Left ventricle myocardium inferior (tissue), 1 donor: ENCODE measurements around the gene AGBL5. TPM values are rescaled to one million over a fixed set of nuclear protein-coding genes. Genes with fewer than 3 reads are reported as not detected.

ENCODE experiments used
- DNase-seq: peaks from one replicate; pipeline ENCODE4 v3.0.0-alpha.2; 2020
- H3K27ac ChIP-seq: fragments of 200-600 bp; replicated peaks from 2 replicates; pipeline ENCODE4 v1.8.0; 2021
- H3K27me3 ChIP-seq: fragments of 200-600 bp; 2 replicates; pipeline ENCODE4 v1.8.0; 2021; ENCODE audit warnings: low read depth
- H3K36me3 ChIP-seq: fragments of 200-600 bp; 2 replicates; pipeline ENCODE4 v1.8.0; 2021
- H3K4me1 ChIP-seq: fragments of 200-600 bp; 2 replicates; pipeline ENCODE4 v1.8.0; 2021
- H3K4me3 ChIP-seq: fragments of 200-600 bp; 2 replicates; pipeline ENCODE4 v1.8.0; 2021; ENCODE audit warnings: mild to moderate bottlenecking, moderate library complexity
- H3K9me3 ChIP-seq: fragments of 200-600 bp; replicated peaks from 2 replicates; pipeline ENCODE4 v1.8.0; 2021
- intact Hi-C: fragments of 100-400 bp; cut with micrococcal nuclease; formaldehyde crosslinking; loops from one replicate; pipeline ENCODE4 v1.11.0; 2022
- total RNA-seq: library from RNA; stranded (reverse); fragmentation: NEBNext Ultra II Directional; extraction: Animal tissue kit (Norgen Biotek cat#: 25700); gene quantifications from one replicate; pipeline ENCODE4 v1.2.1, GENCODE V29; 2021
- TF ChIP-seq, protein P1 (sequence below): fragments of 200-600 bp; IDR thresholded peaks from 2 replicates; pipeline ENCODE4 v1.8.0; 2021; ENCODE audit warnings: antibody characterized with exemption, mild to moderate bottlenecking, borderline replicate concordance
- donor health status: DM: no; HTN: yes; CAD: no; lungs with severe emphysema.

Gene AGBL5
- total RNA-seq, 1 donor from 2014 or later = 10.0 TPM

DNA sequence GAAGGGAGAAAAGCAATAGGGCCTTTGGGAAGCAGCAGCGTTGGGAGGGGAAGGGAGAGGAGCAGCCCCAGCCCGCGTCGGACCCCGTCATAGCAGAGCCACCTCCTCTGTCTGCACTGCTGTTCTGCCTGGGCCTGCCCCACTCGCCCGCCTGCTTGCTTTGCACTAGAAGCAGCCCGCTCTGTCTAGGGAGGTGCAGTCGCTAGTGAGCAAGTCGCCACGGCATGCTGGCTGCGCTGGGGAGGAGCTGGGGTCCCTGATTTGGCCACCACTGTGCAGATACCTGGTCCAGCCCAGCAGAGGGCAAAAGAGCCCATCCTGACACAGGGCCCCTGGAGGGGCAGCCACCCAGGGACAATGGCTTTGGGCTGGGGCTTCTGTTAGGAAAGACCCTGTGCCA is 26.7 kb upstream of the AGBL5 start:
- intact Hi-C loops = no loop called here
- H3K27ac ChIP-seq = no peak overlapping the region

DNA sequence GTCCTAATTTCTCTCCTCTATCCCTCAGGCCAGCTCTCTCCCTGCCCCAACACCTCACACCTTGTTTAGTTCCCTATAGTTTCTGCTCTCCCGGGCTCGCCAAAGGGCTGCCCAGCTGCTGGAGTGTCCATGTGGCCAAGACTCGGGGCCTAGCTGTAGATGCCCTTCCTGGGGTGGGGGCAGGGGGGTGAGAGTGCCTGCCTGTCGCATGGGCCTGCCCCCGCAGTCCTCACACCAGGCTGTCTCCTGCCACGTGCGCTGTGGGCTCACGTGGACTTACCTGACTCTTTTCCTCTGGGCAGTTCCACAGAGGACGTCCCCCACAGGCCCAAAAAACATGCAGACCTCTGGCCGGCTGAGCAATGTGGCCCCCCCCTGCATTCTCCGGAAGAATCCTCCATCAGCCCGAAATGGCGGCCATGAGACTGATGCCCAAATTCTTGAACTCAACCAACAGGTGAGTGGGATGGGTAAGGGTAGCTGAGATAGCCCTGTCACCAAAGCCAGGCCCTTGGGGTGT is 26.1 kb upstream of the AGBL5 start:
- peaks cover 68% of the 10 kb centered on the region for H3K36me3 ChIP-seq
- H3K27ac ChIP-seq = no peak overlapping the region
- H3K27me3 ChIP-seq = no peaks in the 10 kb centered on the region
- DNase-seq = no peak
- intact Hi-C loops = no loop called here
- peaks cover 13% of the 10 kb centered on the region for H3K4me1 ChIP-seq
- H3K4me3 ChIP-seq = no peak overlapping the region
- TF ChIP-seq, protein P1, sequence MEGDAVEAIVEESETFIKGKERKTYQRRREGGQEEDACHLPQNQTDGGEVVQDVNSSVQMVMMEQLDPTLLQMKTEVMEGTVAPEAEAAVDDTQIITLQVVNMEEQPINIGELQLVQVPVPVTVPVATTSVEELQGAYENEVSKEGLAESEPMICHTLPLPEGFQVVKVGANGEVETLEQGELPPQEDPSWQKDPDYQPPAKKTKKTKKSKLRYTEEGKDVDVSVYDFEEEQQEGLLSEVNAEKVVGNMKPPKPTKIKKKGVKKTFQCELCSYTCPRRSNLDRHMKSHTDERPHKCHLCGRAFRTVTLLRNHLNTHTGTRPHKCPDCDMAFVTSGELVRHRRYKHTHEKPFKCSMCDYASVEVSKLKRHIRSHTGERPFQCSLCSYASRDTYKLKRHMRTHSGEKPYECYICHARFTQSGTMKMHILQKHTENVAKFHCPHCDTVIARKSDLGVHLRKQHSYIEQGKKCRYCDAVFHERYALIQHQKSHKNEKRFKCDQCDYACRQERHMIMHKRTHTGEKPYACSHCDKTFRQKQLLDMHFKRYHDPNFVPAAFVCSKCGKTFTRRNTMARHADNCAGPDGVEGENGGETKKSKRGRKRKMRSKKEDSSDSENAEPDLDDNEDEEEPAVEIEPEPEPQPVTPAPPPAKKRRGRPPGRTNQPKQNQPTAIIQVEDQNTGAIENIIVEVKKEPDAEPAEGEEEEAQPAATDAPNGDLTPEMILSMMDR = no peak
- H3K9me3 ChIP-seq = no peaks in the 10 kb centered on the region

More for the DNA sequence above, 26.7 kb upstream of the AGBL5 start:
- TF ChIP-seq, protein P1 = no peak
- DNase-seq = no peak
- no peak overlapping the region for H3K4me3 ChIP-seq
- peaks cover 68% of the 10 kb centered on the region for H3K36me3 ChIP-seq
- H3K4me1 ChIP-seq = peaks cover 17% of the 10 kb centered on the region
- no peaks in the 10 kb centered on the region for H3K27me3 ChIP-seq
- no peaks in the 10 kb centered on the region for H3K9me3 ChIP-seq

DNA sequence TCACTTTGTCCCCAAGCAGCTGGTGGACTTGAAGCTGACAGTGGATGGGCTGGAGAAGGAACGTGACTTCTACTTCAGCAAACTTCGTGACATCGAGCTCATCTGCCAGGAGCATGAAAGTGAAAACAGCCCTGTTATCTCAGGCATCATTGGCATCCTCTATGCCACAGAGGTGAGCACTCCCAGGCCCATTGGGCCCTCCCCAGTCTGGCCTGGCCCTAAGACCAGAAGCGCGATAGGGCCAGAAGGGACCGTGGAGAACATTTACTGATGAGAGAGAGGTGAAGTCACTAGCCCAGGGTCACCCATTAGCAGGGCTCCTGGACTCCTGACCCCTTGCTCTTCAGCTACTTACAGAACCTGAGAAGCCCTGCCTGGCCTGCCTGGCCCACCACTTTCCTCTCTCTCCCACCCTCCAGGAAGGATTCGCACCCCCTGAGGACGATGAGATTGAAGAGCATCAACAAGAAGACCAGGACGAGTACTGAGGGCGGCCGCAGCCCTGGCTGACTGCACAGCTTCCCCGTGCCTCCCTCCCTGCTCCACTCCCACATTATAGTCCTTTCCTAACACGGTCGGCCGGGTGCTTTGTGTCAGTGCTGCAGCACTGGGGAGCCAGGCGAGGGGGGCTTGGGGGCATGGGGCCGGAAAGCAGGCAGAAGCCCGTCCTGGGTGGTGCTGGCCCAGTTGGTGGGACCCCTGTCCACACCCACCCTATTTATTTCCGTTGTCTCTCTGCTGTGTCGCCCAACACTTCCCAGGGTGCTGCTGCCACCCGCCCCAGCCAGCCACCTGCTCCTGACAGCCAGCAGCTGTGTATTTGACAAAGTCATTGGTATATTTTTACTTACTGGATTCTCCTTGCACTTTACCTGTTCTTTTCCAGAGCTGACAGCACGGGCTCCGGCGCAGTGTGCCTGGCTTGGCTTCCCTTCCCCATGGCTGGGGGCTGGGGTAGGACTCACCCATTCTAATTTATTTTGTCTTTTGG is 25.3 kb upstream of the AGBL5 start:
- no peak overlapping the region for H3K27ac ChIP-seq

DNA sequence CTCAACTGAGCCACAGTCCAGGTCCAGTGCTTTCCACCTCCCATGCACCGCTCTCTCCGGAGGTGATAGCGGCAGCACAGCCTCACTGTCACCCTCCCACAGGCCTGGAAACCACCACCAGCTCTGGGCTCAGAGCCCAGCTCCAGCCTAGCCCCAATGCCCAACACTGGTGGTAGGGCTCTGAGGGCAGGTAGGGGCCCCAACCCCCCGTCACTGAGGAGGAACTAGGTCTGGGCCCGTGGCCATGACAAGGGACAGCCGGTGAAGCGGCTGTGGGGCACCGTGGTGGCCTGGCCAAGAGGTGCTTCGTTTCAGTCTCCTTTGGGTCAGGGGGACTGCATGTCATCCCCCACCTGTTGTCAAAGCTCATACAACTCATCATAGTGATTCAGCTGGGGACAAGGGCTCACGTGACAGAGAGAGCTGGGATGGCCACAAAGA is 24.2 kb upstream of the AGBL5 start:
- TF ChIP-seq, protein P1 = no peak
- Histone ChIP-seq H3K9me3 (no peaks in the 10 kb centered on the region), H3K27me3 (no peaks in the 10 kb centered on the region), H3K27ac (no peak overlapping the region), H3K4me1 (peaks cover 5% of the 10 kb centered on the region), H3K4me3 (no peak overlapping the region), H3K36me3 (peaks cover 66% of the 10 kb centered on the region)
- DNase-seq = no peak
- intact Hi-C loops = no loop called here

More for the DNA sequence above, 25.3 kb upstream of the AGBL5 start:
- DNase-seq = no peak
- TF ChIP-seq, protein P1 = no peak
- Histone ChIP-seq H3K4me3 (no peak overlapping the region), H3K36me3 (peaks cover 68% of the 10 kb centered on the region), H3K4me1 (peaks cover 4% of the 10 kb centered on the region), H3K9me3 (no peaks in the 10 kb centered on the region), H3K27me3 (no peaks in the 10 kb centered on the region)
- intact Hi-C loops = no loop called here

DNA sequence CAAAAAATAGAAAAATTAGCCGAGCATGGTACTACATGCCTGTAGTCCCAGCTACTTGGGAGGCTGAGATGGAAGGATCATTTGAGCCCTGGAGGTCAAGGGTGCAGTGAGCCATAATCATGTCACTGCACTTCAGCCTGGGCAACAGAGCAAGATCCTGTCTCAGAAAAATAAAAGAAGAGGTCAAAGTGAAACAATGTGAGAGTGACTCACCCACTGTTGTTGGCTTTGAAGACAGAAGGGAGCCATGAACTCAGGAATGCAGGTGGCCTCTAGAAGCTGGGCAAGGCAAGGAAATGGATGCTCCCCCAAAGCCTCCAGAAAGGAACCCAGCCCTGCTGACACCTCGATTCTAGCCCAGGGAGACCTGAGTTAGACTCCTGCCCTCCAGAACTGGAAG is 22.4 kb upstream of the AGBL5 start:
- TF ChIP-seq, protein P1 = no peak
- Histone ChIP-seq H3K4me3 (no peak overlapping the region), H3K4me1 (peaks cover 22% of the 10 kb centered on the region), H3K27me3 (no peaks in the 10 kb centered on the region), H3K9me3 (no peaks in the 10 kb centered on the region), H3K36me3 (peaks cover 48% of the 10 kb centered on the region), H3K27ac (no peak overlapping the region)
- no peak for DNase-seq
- intact Hi-C loops = no loop called here
